ENCODE data around the gene TIAM2.
"Not testable (repeated sequence)": the region's sequence is repeated elsewhere in the genome, so short reads cannot be mapped to it uniquely, and the experiment has no call there.

The TIAM2 gene

GRCh38 chr6:155162682-155163081 is 167.6 kb downstream of the TIAM2 start:
- no peak for DNase-seq (ENCODE audit: insufficient read length, low spot score)
- TF ChIP-seq POLR2A (IDR thresholded peaks at IDR 0.05; ENCODE audit: low read depth, low read length): no peak
- no peak for FAIRE-seq

DNA sequence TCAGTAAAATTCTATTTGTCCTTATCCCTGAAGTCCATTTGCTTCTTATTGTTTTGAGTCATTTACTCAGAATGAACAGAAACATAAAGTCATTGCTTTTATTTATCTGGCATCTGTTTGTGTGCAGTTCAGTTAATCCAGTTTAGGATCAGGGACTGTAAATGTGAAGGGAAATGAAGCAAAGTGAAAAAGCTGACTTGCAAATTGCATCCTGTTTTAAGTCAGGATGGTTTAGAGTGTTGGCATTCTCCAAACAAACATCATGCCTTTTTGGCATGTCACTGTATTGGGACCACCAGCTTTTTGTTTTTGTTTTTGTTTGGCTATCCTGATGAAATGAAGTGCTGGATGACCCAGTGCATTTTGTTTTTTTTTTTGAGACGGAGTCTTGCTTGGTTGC is 168.5 kb downstream of the TIAM2 start:
- TF ChIP-seq POLR2A (IDR thresholded peaks at IDR 0.05; ENCODE audit: low read depth, low read length): no peak
- no peak for DNase-seq (ENCODE audit: insufficient read length, low spot score)
- no peak for FAIRE-seq

DNA sequence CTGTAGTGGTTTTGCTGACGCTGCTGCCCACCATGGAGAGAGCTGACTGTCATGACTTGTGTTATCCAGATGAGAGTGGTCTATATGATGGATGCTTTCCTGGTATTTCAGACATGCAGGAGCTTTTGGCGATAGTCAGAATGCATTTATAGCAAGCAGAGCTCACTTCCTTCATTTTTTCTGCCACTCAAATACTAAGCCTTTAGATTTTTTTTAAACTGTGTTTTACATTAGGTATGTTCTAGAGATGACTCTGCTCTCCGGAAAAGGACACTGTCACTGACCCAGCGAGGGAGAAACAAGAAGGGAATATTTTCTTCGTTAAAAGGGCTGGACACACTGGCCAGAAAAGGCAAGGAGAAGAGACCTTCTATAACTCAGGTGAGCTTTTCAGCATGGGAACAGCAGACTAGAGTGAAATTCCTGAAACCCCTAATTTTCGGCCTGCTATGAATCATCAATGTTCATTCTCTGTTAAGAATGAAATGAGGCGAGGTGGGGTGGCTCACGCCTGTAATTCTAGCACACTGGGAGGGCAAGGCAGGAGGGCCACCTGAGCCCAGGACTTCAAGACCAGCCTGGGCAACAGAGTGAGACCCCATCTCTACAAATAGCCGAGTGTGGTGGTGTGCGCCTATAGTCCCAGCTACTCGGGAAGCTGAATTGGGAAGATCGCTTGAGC is 170.1 kb downstream of the TIAM2 start:
- no peak for TF ChIP-seq POLR2A (IDR thresholded peaks at IDR 0.05; ENCODE audit: low read depth, low read length)

GRCh38 chr6:155170519-155170918 is 175.4 kb downstream of the TIAM2 start:
- TF ChIP-seq POLR2A (IDR thresholded peaks at IDR 0.05; ENCODE audit: low read depth, low read length): no peak
- FAIRE-seq: no peak

More for the DNA sequence above, 170.1 kb downstream of the TIAM2 start:
- DNase-seq (ENCODE audit: insufficient read length, low spot score) (no peak), FAIRE-seq (no peak)

DNA sequence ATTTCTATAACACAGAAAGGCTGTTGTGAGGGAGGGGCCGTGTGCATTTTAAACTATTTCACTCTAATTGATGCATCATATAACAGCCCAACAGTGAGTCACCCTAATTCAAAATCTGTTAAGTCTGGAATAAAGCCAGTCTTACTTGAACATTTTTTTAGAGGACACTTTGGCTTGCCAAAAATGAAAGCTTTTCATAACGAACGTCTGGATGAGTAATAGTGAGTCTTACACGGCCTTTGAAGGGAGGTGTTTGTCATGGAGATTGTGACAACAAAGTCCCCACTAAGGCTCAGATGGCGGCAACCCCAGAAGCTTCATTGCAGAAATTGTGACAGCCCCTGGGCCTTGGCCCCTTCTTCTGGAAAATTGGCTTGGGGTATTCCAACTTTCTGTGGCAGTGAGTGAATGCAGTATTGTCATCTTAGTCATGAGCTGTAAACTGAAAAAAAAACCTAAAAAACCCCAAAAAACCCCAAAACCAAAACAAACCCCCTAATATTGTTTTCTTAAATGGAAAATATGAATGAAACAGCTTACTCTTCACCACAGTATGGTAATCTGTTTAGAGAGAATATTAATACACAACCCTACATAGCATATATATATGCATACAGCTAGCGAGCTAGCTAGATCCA is 176.1 kb downstream of the TIAM2 start:
- DNase-seq (ENCODE audit: insufficient read length, low spot score): no peak
- peak; percentile 33 for FAIRE-seq
- TF ChIP-seq POLR2A (IDR thresholded peaks at IDR 0.05; ENCODE audit: low read depth, low read length): no peak

More at GRCh38 chr6:155170519-155170918, 175.4 kb downstream of the TIAM2 start:
- no peak for DNase-seq (ENCODE audit: insufficient read length, low spot score)

GRCh38 chr6:155171747-155172449 is 176.8 kb downstream of the TIAM2 start:
- FAIRE-seq (no peak), DNase-seq (ENCODE audit: insufficient read length, low spot score) (no peak)
- TF ChIP-seq POLR2A (IDR thresholded peaks at IDR 0.05; ENCODE audit: low read depth, low read length): no peak

DNA sequence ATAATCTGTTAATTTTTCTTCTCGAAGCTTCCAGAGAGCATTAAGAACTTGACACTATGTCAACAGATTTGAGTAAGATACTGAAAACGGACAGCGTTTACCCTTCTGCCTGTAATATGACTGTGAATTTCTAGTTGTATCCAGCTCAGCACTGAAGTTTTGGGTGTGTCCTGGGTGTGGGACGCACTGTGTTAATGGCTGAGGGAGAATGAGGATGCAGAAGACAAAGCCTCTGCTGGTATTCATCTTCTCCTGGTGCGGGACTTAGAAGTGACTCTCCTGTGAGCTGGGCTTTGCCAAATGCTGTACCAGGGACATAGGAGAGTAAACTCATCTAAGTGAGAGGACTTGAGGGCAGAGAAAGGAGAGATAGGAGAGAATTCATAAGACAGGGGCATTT is 178.4 kb downstream of the TIAM2 start:
- FAIRE-seq: no peak
- no peak for TF ChIP-seq POLR2A (IDR thresholded peaks at IDR 0.05; ENCODE audit: low read depth, low read length)
- no peak for DNase-seq (ENCODE audit: insufficient read length, low spot score)

GRCh38 chr6:155174576-155175211 is 179.6 kb downstream of the TIAM2 start:
- DNase-seq (ENCODE audit: insufficient read length, low spot score) (no peak), FAIRE-seq (peak; percentile 61)
- TF ChIP-seq POLR2A (IDR thresholded peaks at IDR 0.05; ENCODE audit: low read depth, low read length): no peak

GRCh38 chr6:155177363-155177961 is 182.3 kb downstream of the TIAM2 start:
- DNase-seq (ENCODE audit: insufficient read length, low spot score) (no peak), FAIRE-seq (no peak)
- TF ChIP-seq POLR2A (IDR thresholded peaks at IDR 0.05; ENCODE audit: low read depth, low read length): no peak

GRCh38 chr6:155181498-155181897 is 186.4 kb downstream of the TIAM2 start:
- no peak for FAIRE-seq
- no peak for DNase-seq (ENCODE audit: insufficient read length, low spot score)
- no peak for TF ChIP-seq POLR2A (IDR thresholded peaks at IDR 0.05; ENCODE audit: low read depth, low read length)

- DNase-seq (ENCODE audit: insufficient read length, low spot score) (no peak), FAIRE-seq (no peak)
- no peak for TF ChIP-seq POLR2A (IDR thresholded peaks at IDR 0.05; ENCODE audit: low read depth, low read length)
Measured at GRCh38 chr6:155182103-155182502, 187.0 kb downstream of the TIAM2 start.

DNA sequence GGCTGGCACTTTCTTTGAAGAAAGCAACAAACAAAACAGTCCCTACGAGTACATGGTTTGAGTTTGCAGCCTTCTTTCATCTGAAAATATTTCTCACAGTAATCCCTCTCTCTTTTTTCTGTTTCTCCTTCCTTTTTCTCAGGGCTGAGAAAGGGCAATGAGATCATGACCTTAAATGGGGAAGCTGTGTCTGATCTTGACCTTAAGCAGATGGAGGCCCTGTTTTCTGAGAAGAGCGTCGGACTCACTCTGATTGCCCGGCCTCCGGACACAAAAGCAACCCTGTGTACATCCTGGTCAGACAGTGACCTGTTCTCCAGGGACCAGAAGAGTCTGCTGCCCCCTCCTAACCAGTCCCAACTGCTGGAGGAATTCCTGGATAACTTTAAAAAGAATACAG is 188.0 kb downstream of the TIAM2 start:
- DNase-seq (ENCODE audit: insufficient read length, low spot score) (no peak), FAIRE-seq (no peak)
- TF ChIP-seq POLR2A (IDR thresholded peaks at IDR 0.05; ENCODE audit: low read depth, low read length): no peak

DNA sequence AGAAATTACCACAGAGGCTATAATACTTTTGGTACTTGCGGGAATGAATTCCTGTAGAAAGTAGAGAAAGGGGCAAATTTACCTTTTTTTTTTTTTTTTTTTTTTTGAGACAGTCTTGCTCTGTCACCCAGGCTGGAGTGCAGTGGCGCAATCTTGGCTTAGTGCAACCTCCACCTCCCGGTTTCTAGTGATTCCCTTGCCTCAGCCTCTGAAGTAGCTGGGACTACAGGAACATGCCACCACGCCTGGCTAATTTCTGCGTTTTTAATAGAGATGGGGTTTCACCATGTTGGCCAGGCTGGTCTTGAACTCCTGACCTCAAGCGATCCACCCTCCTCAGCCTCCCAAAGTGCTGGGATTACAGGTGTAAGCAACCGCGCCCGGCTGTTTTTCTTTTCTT is 189.9 kb downstream of the TIAM2 start:
- not testable (repeated sequence) for FAIRE-seq; DNase-seq (ENCODE audit: insufficient read length, low spot score)

GRCh38 chr6:155185544-155185943 is 190.4 kb downstream of the TIAM2 start:
- DNase-seq (ENCODE audit: insufficient read length, low spot score): peak; percentile 22
- TF ChIP-seq POLR2A (IDR thresholded peaks at IDR 0.05; ENCODE audit: low read depth, low read length): no peak
- no peak for FAIRE-seq

All from H54 (cell line).